Esophagus muscularis mucosa (tissue), 4 donors: ENCODE data around the gene KRT5. TPM values are rescaled to one million over a fixed set of nuclear protein-coding genes. Genes with fewer than 3 reads are reported as not detected.

Source experiments
- DNase-seq: peaks from one replicate; pipeline ENCODE4 v3.0.0-alpha.2; 2017; ENCODE audit errors: extremely low spot score
- H3K27ac ChIP-seq, 4 donors: fragments of 200-600 bp; sonication (generic); replicated peaks in 1 of 4; 1 replicate in 3 of 4; 2 replicates in 1 of 4; pipeline ENCODE4 v1.5.1; 2016 to 2019; ENCODE audit warnings: mild to moderate bottlenecking in 1 of 4
- H3K27me3 ChIP-seq, 4 donors: fragments of 200-600 bp; sonication (generic); one replicate each; pipeline versions ENCODE4 v1.5.1 to v1.6.0; 2016 to 2019
- H3K36me3 ChIP-seq, 4 donors: fragments of 200-600 bp; sonication (generic); one replicate each; pipeline ENCODE4 v1.5.1; 2016 to 2019
- H3K4me1 ChIP-seq, 4 donors: fragments of 200-600 bp; sonication (generic); one replicate each; pipeline ENCODE4 v1.5.1; 2016 to 2019
- H3K4me3 ChIP-seq, 4 donors: fragments of 200-600 bp; sonication (generic); 1 replicate in 2 of 4; 2 replicates in 2 of 4; pipeline ENCODE4 v1.5.1; 2016 to 2019; ENCODE audit warnings: mild to moderate bottlenecking in 4 of 4, moderate library complexity in 1 of 4
- H3K9me3 ChIP-seq, 4 donors: fragments of 200-600 bp; sonication (generic); 1 replicate in 3 of 4; 2 replicates in 1 of 4; pipeline ENCODE4 v1.5.1; 2016 to 2019
- CTCF ChIP-seq, 3 experiments: fragments of 200-600 bp in 2 of 3; fragments of 450-650 bp in 1 of 3; sonication (generic) in 2 of 3; IDR thresholded peaks; one replicate each; pipeline ENCODE4 v1.5.1; 2017 to 2019; ENCODE audit warnings: antibody characterized with exemption in 3 of 3, mild to moderate bottlenecking in 2 of 3, moderate library complexity in 1 of 3
- EP300 ChIP-seq: sonication (generic); formaldehyde crosslinking; IDR thresholded peaks from one replicate; pipeline ENCODE4 v1.6.1; 2017; ENCODE audit warnings: antibody characterized with exemption
- POLR2A ChIP-seq: fragments of 450-650 bp; IDR thresholded peaks from one replicate; pipeline ENCODE4 v1.6.1; 2017; ENCODE audit warnings: antibody characterized with exemption, moderate library complexity, mild to moderate bottlenecking, low read depth
- POLR2AphosphoS5 ChIP-seq, 2 donors: sonication (generic); formaldehyde crosslinking; IDR thresholded peaks; one replicate each; pipeline ENCODE4 v1.6.1; 2017; ENCODE audit warnings: antibody characterized with exemption in 2 of 2
- WGBS: methylation state at CpG from one replicate; pipeline ENCODE4 v1.1.5; 2018; 5-methylcytosine and 5-hydroxymethylcytosine counted together
- intact Hi-C: fragments of 100-400 bp; cut with DNase I; formaldehyde crosslinking; loops from one replicate; pipeline ENCODE4 v1.15.1; 2023
- total RNA-seq, 4 donors: library from RNA; depleted of rRNA; stranded (reverse); fragments of >200 nt; gene quantifications; one replicate each; pipeline versions ENCODE4 v1.1.0 to v1.2.1, GENCODE V29; 2016

KRT5 gene
- total RNA-seq, 4 donors from 2014 or later: 0.46 to 1.2 TPM; not detected in 2

GRCh38 chr12:52561880-52562449, 41.8 kb upstream of the KRT5 start:
- TF ChIP-seq CTCF (IDR thresholded peaks at IDR 0.05): peak in 1 of 3 experiments; percentile 11
- TF ChIP-seq EP300: no peak
- no peak for TF ChIP-seq POLR2AphosphoS5 (IDR thresholded peaks at IDR 0.05)
- Histone ChIP-seq H3K27me3 (peaks cover 0 to 17% (median 0%) of the 10 kb centered on the region in 4 donors), H3K9me3 (no peaks in the 10 kb centered on the region), H3K27ac (no peak overlapping the region), H3K36me3 (no peaks in the 10 kb centered on the region), H3K4me3 (no peak overlapping the region), H3K4me1 (peaks cover 0 to 3% (median 0%) of the 10 kb centered on the region in 4 donors)
- WGBS: 45% methylated on average over 2 of the region's 3 CpGs
- intact Hi-C loops: no loop called here
- no peak for DNase-seq

DNA sequence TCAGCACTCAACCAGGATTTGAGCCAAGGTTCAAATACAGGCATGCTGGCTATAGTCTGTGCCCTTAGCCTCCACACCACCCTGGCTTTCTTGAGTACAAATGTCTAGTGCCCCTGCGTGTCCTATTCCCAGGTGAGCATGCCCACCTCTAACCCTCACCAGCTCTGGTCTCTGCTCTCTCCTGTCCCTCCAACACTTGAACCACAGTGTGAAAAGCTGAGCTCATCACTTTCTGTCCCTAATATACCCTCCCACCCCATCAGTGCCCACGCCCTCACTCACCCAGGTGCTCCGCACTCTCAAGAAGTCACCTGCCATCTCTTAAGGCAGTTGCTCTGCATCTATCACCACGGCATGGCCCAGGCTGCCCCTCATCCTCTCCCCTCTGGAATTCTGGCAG, 39.8 kb upstream of the KRT5 start:
- no peaks in the 10 kb centered on the region for H3K4me1 ChIP-seq
- TF ChIP-seq CTCF (IDR thresholded peaks at IDR 0.05): no peak
- TF ChIP-seq POLR2AphosphoS5 (IDR thresholded peaks at IDR 0.05): no peak
- no peak for TF ChIP-seq EP300
- TF ChIP-seq POLR2A: no peak
- no peaks in the 10 kb centered on the region for H3K36me3 ChIP-seq
- DNase-seq: no peak
- 80% methylated on average over 4 of the region's 4 CpGs for WGBS
- intact Hi-C loops: no loop called here
- H3K9me3 ChIP-seq: no peaks in the 10 kb centered on the region
- no peak overlapping the region for H3K27ac ChIP-seq
- H3K27me3 ChIP-seq: peaks cover 0 to 14% (median 0%) of the 10 kb centered on the region in 4 donors
- no peak overlapping the region for H3K4me3 ChIP-seq

DNA sequence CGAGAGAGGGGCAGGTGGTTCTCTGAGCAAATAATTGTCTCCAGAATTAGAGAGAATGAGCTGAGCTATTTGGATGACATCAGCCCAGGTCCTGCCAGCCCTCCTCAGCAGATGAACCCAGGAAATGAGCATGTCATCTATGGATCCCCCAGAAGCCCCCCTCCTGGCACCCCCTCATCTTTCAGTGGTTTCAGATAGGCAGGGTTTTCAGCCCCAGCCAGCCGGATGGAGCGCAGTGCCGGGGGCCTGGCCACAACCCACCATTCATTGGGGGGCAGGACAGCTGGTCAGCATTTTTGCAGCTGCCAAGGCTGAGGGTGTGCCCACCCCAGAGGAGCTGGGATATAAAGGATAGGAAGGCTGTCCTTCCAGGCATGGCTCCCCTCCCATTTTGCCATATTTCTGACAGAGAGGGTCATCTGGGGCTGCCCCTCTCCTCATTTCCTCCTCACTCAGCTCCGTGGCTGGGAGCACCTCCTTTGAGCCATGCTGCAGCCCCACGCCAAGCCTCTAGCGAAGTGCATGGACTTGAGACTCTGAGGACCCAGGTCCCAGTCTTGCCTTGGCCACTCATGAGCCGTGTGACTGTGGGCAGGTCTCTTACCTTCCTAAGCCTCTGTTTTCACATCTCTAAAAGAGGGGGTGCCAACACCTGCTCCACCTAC, 38.7 kb upstream of the KRT5 start:
- H3K27ac ChIP-seq: no peak overlapping the region
- no peaks in the 10 kb centered on the region for H3K9me3 ChIP-seq
- no peak for DNase-seq
- TF ChIP-seq POLR2AphosphoS5 (IDR thresholded peaks at IDR 0.05) (no peak), EP300 (no peak), POLR2A (no peak), CTCF (IDR thresholded peaks at IDR 0.05) (no peak)
- H3K4me3 ChIP-seq: no peak overlapping the region
- no peaks in the 10 kb centered on the region for H3K4me1 ChIP-seq
- intact Hi-C loops: no loop called here
- H3K27me3 ChIP-seq: peaks cover 0 to 9% (median 0%) of the 10 kb centered on the region in 4 donors
- 87% methylated on average over 8 of the region's 8 CpGs for WGBS
- H3K36me3 ChIP-seq: no peaks in the 10 kb centered on the region

DNA sequence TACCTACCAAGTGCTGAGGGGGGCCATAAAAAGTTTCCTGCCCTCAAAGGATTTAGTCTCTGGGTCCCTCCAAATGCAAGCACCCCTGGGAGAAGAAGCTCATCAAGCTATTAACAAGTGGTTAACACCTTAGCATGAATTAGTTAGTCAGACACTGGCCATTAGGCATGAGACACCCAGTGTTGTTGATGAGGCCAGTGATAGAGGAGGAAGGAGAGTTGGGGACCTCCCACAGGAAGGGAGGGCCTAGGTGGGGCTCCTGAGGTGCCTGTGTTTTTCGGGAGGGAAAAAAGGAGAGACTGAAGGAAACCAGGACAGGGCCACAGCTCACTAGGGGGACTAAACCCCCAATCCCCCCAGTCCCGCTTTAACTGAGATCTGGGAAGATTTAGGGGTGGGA, 37.3 kb upstream of the KRT5 start:
- intact Hi-C loops: no loop called here
- TF ChIP-seq EP300: no peak
- no peak for TF ChIP-seq POLR2AphosphoS5 (IDR thresholded peaks at IDR 0.05)
- TF ChIP-seq CTCF (IDR thresholded peaks at IDR 0.05): no peak
- TF ChIP-seq POLR2A: no peak
- 56% methylated on average over 2 of the region's 2 CpGs for WGBS
- Histone ChIP-seq H3K27ac (no peak overlapping the region), H3K4me3 (no peak overlapping the region), H3K36me3 (no peaks in the 10 kb centered on the region), H3K9me3 (no peaks in the 10 kb centered on the region), H3K4me1 (no peaks in the 10 kb centered on the region), H3K27me3 (peaks cover 0 to 9% (median 0%) of the 10 kb centered on the region in 4 donors)
- DNase-seq: no peak
